Measurements from ENCODE around the gene TSPAN31. TPM values are rescaled to one million over a fixed set of nuclear protein-coding genes. Genes with fewer than 3 reads are reported as not detected.

TSPAN31 gene
- polyA plus RNA-seq, 2 of the 4 experiments (the other 2 are of a cell fraction) = 20.6 to 51.9 TPM

- POLR2A ChIA-PET = no interaction called here
- CTCF ChIA-PET = no interaction called here
- Histone ChIP-seq H3K4me1 (peaks cover 10% of the 10 kb centered on the region; the same call in 2 of the 3 replicates), H3K4me3 (no peak overlapping the region), H3K9me3 (peaks cover 7% of the 10 kb centered on the region; the same call in 1 of the 3 replicates), H3K4me2 (no peak overlapping the region), H3K27ac (no peak overlapping the region)
- FAIRE-seq (no peak), DNase-seq (ENCODE audit: low read depth in 1 of 2, low spot score in 1 of 2) (no peak), ATAC-seq (no peak)
- WGBS (ENCODE audit: missing lambda C conversion rate) = 95% methylated on average over 11 of the region's 11 CpGs
- TF ChIP-seq EP300 (IDR thresholded peaks at IDR 0.05) (no peak), RNF2 (IDR thresholded peaks at IDR 0.05; ENCODE audit: borderline replicate concordance, low read depth) (no peak), CEBPB (IDR thresholded peaks at IDR 0.05) (no peak), ZSCAN20 (CRISPR knock-in tag; IDR thresholded peaks at IDR 0.05) (no peak), MAFK (IDR thresholded peaks at IDR 0.05; ENCODE audit: partially characterized antibody) (no peak), KDM5A (IDR thresholded peaks at IDR 0.05) (no peak), HOXB5 (CRISPR knock-in tag; IDR thresholded peaks at IDR 0.05) (no peak), EHF (CRISPR knock-in tag; IDR thresholded peaks at IDR 0.05) (no peak), NR3C1 (IDR thresholded peaks at IDR 0.05) (no peak), HDAC2 (IDR thresholded peaks at IDR 0.05) (no peak), ESRRA (IDR thresholded peaks at IDR 0.05; ENCODE audit: borderline replicate concordance, low read length) (no peak), GATA3 (IDR thresholded peaks at IDR 0.05; ENCODE audit: borderline replicate concordance) (no peak), FOXS1 (CRISPR knock-in tag; IDR thresholded peaks at IDR 0.05) (no peak), ZC3H11A (IDR thresholded peaks at IDR 0.05) (no peak), CBX8 (IDR thresholded peaks at IDR 0.05) (no peak), POLR2AphosphoS2 (conservative IDR thresholded peaks at IDR 0.05; ENCODE audit: low read length) (no peak)
These were observed 48.9 kb upstream of the TSPAN31 start for GRCh38 chr12:57695770-57696432.

DNA sequence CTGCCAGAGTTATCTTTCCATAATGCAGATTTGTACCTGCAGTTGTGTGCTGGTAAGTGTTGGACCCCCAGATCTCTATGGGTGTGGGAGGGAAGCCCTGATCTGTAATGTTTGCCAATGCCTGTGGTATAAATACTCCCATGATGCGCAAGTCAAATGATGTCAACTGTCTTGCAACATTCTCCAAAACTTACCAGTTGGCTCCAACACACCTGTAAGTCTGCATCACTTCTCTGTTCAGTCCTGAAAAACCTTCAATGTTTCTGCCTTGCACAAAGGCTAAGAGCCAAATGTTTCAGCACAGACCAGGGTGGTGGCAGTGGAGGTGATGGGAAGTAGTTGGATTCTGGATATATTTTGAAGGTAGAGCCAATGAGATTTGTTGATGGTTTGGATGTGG lies 47.8 kb upstream of the TSPAN31 start:
- Histone ChIP-seq H3K27ac (no peak overlapping the region), H3K4me1 (peaks cover 10% of the 10 kb centered on the region; the same call in 2 of the 3 replicates), H3K4me2 (no peak overlapping the region), H3K4me3 (no peak overlapping the region), H3K9me3 (no peaks in the 10 kb centered on the region)
- ChIA-PET CTCF (no interaction called here), POLR2A (no interaction called here)
- WGBS (ENCODE audit: missing lambda C conversion rate) = 100% methylated on average over 1 of the region's 1 CpG
- TF ChIP-seq MYC (IDR thresholded peaks at IDR 0.05; ENCODE audit: borderline replicate concordance, low read length) (no peak), SMC3 (IDR thresholded peaks at IDR 0.05) (no peak)
- TF ChIP-seq, protein P1, sequence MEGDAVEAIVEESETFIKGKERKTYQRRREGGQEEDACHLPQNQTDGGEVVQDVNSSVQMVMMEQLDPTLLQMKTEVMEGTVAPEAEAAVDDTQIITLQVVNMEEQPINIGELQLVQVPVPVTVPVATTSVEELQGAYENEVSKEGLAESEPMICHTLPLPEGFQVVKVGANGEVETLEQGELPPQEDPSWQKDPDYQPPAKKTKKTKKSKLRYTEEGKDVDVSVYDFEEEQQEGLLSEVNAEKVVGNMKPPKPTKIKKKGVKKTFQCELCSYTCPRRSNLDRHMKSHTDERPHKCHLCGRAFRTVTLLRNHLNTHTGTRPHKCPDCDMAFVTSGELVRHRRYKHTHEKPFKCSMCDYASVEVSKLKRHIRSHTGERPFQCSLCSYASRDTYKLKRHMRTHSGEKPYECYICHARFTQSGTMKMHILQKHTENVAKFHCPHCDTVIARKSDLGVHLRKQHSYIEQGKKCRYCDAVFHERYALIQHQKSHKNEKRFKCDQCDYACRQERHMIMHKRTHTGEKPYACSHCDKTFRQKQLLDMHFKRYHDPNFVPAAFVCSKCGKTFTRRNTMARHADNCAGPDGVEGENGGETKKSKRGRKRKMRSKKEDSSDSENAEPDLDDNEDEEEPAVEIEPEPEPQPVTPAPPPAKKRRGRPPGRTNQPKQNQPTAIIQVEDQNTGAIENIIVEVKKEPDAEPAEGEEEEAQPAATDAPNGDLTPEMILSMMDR (IDR thresholded peaks at IDR 0.05) = no peak
- FAIRE-seq (no peak), ATAC-seq (no peak), DNase-seq (ENCODE audit: low read depth in 1 of 2, low spot score in 1 of 2) (no peak)

- TF ChIP-seq SREBF2 (IDR thresholded peaks at IDR 0.05) (no peak), HOXB13 (CRISPR knock-in tag; IDR thresholded peaks at IDR 0.05; ENCODE audit: low read depth) (no peak), REST (IDR thresholded peaks at IDR 0.05) (no peak), ZC3H11A (IDR thresholded peaks at IDR 0.05) (no peak), KDM1A (IDR thresholded peaks at IDR 0.05; ENCODE audit: low read depth) (no peak), TFCP2L1 (CRISPR knock-in tag; IDR thresholded peaks at IDR 0.05) (no peak), JUN (IDR thresholded peaks at IDR 0.05) (no peak), ZSCAN20 (CRISPR knock-in tag; IDR thresholded peaks at IDR 0.05) (no peak), CHD4 (IDR thresholded peaks at IDR 0.05; ENCODE audit: borderline replicate concordance) (no peak), CEBPB (IDR thresholded peaks at IDR 0.05) (no peak), EHMT2 (IDR thresholded peaks at IDR 0.05; ENCODE audit: low read depth) (no peak), NFE2L2 (conservative IDR thresholded peaks at IDR 0.05; ENCODE audit: low read length) (no peak)
- TF ChIP-seq, protein P2, sequence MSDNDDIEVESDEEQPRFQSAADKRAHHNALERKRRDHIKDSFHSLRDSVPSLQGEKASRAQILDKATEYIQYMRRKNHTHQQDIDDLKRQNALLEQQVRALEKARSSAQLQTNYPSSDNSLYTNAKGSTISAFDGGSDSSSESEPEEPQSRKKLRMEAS (IDR thresholded peaks at IDR 0.05) = no peak
- no peak overlapping the region for H3K27ac ChIP-seq
- H3K9me3 ChIP-seq = peaks cover 4% of the 10 kb centered on the region; the same call in 1 of the 3 replicates
- ChIA-PET POLR2A (no interaction called here), CTCF (interaction anchor here (0.9 kb wide), 1 partner anchor 17 kb away, joined by 3 read pairs; no protein-coding TSS in a partner anchor)
- DNase-seq (ENCODE audit: low read depth in 1 of 2, low spot score in 1 of 2) = no peak
- WGBS (ENCODE audit: missing lambda C conversion rate) = 94% methylated on average over 3 of the region's 3 CpGs
- no peak overlapping the region for H3K4me3 ChIP-seq
- FAIRE-seq = no peak
- ATAC-seq = no peak
- H3K4me2 ChIP-seq = no peak overlapping the region
- H3K4me1 ChIP-seq = peaks cover 6% of the 10 kb centered on the region; the same call in 2 of the 3 replicates
These were observed 46.4 kb upstream of the TSPAN31 start for GRCh38 chr12:57698414-57698813.

All from A549 (cell line).